OCI-LY7 (cell line): ENCODE data around the gene JUN.

Source experiments
- CTCF ChIP-seq: fragments of 200-600 bp; sonication (generic); conservative IDR thresholded peaks from 2 replicates; pipeline ENCODE4 v1.5.1; 2014; ENCODE audit warnings: mild to moderate bottlenecking, antibody characterized with exemption, low read length, moderate library complexity, mixed read lengths
- EZH2phosphoT487 ChIP-seq: fragments of 200-600 bp; sonication (generic); IDR thresholded peaks from 2 replicates; pipeline ENCODE4 v1.6.1; 2018; ENCODE audit warnings: low read depth, borderline replicate concordance, mild to moderate bottlenecking, mixed run types, antibody characterized with exemption, low read length, moderate library complexity, mixed read lengths

- no peak for TF ChIP-seq CTCF
- TF ChIP-seq EZH2phosphoT487 = no peak
Measured at GRCh38 chr1:58815069-58815685, 31.3 kb upstream of the JUN start.
